Measurements from ENCODE around the gene PSAT1. TPM values are rescaled to one million over a fixed set of nuclear protein-coding genes. Genes with fewer than 3 reads are reported as not detected.

Gene PSAT1
- total and polyA plus RNA-seq, 2 experiments from 2014 or later: 120 to 149 TPM

DNA sequence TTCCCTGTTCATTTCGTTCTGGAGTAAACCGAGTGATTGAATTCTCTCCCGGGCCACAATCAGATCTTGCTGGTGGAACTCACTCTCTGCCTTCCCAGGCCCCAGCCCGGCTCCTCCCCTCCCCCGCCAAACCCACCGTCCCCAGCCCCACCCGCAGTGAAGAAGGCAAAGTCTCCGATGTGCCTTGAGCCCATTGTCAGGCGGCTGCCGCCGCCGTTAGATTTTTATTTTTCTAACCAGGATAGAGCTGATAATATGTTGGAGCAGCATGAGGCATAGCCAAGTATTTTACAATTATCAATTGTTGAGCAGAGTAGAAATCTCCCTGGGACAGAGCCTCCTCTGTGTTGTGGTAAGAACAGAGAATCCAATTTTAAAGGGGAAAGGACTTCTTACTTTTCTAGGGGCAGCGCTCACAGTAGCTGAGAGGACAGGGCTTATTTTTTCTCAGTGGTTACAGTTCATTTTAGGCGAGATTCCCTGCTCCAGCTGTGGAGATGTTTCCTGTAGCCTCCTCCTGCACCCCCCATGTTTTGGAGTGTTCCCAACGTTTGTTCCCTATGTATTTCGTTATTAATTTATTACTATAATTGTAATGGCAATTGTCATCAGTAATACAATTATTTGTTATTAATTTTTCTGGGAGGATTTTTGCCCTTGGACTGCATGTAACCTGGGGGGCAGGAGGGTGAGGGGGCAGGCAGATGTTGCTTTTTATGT lies 1.3 kb downstream of the PSAT1 start:
- Histone ChIP-seq H3K9me2 (replicated peaks; ENCODE audit: insufficient read depth) (no peaks in the 10 kb centered on the region), H3K36me3 (replicated peaks; ENCODE audit: insufficient read depth, low read depth) (no peaks in the 10 kb centered on the region), H3K27ac (no peak overlapping the region), H3K4me3 (peak overlapping the region; percentile 77), H3K9me3 (ENCODE audit: low read depth) (no peaks in the 10 kb centered on the region), H3K4me2 (peak overlapping the region; percentile 92), H4K20me1 (ENCODE audit: insufficient read depth, poor library complexity, severe bottlenecking) (peaks cover 3% of the 10 kb centered on the region), H3K4me1 (ENCODE audit: insufficient read depth) (peaks cover 6% of the 10 kb centered on the region), H3K79me2 (peaks cover 34% of the 10 kb centered on the region), H3K27me3 (no peaks in the 10 kb centered on the region), H2AFZ (peak overlapping the region; percentile 68)
- no peak for DNase-seq (ENCODE audit: low spot score)
- 8% methylated on average over 16 of the region's 16 CpGs for WGBS (ENCODE audit: low lambda C conversion rate, missing lambda C conversion rate)
- TF ChIP-seq CTCF (IDR thresholded peaks at IDR 0.05; ENCODE audit: poor library complexity) (no peak), EZH2phosphoT487 (IDR thresholded peaks at IDR 0.05; ENCODE audit: low read depth, severe bottlenecking, unreplicated experiment) (no peak), EZH2 (IDR thresholded peaks at IDR 0.05; ENCODE audit: borderline replicate concordance) (no peak)

DNA sequence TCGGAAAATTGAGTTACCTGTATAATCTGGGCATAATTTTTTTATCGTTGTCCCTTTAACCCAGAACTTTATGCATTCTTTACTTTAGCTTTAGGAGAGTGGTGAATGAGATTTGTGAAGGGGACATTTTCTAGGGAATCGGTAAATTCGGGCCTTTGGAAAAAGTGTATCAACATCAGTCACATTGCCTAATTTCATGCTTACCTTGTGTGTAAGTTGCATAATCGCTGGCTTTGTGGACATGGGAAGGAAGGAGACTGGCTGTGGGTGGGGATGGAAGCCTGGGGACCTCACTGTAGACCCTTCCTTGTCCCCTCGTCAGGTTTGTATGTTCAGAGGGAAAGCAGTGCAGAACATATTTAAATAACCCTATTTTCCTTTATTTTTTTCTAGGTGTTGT lies 3.3 kb downstream of the PSAT1 start:
- Histone ChIP-seq H3K27ac (no peak overlapping the region), H3K79me2 (peaks cover 34% of the 10 kb centered on the region)

GRCh38 chr9:78301466-78301865 lies 4.5 kb downstream of the PSAT1 start:
- no peaks in the 10 kb centered on the region for H3K9me2 ChIP-seq (replicated peaks; ENCODE audit: insufficient read depth)
- H3K27ac ChIP-seq: no peak overlapping the region
- H3K4me3 ChIP-seq: no peak overlapping the region
- no peak overlapping the region for H2AFZ ChIP-seq
- no peak for DNase-seq (ENCODE audit: low spot score)
- no peaks in the 10 kb centered on the region for H3K27me3 ChIP-seq
- peaks cover 34% of the 10 kb centered on the region for H3K79me2 ChIP-seq
- no peak overlapping the region for H3K4me2 ChIP-seq
- TF ChIP-seq EZH2phosphoT487 (IDR thresholded peaks at IDR 0.05; ENCODE audit: low read depth, severe bottlenecking, unreplicated experiment) (no peak), CTCF (IDR thresholded peaks at IDR 0.05; ENCODE audit: poor library complexity) (no peak), EZH2 (IDR thresholded peaks at IDR 0.05; ENCODE audit: borderline replicate concordance) (no peak)
- no peaks in the 10 kb centered on the region for H3K36me3 ChIP-seq (replicated peaks; ENCODE audit: insufficient read depth, low read depth)
- no peaks in the 10 kb centered on the region for H3K9me3 ChIP-seq (ENCODE audit: low read depth)
- H3K4me1 ChIP-seq (ENCODE audit: insufficient read depth): no peaks in the 10 kb centered on the region
- 93% methylated on average over 2 of the region's 2 CpGs for WGBS (ENCODE audit: low lambda C conversion rate, missing lambda C conversion rate)
- peaks cover 3% of the 10 kb centered on the region for H4K20me1 ChIP-seq (ENCODE audit: insufficient read depth, poor library complexity, severe bottlenecking)

More for the DNA sequence above, 3.3 kb downstream of the PSAT1 start:
- H3K36me3 ChIP-seq (replicated peaks; ENCODE audit: insufficient read depth, low read depth): no peaks in the 10 kb centered on the region
- WGBS (ENCODE audit: low lambda C conversion rate, missing lambda C conversion rate): 93% methylated on average over 6 of the region's 6 CpGs
- no peak overlapping the region for H3K4me2 ChIP-seq
- no peak overlapping the region for H3K4me3 ChIP-seq
- H4K20me1 ChIP-seq (ENCODE audit: insufficient read depth, poor library complexity, severe bottlenecking): peaks cover 3% of the 10 kb centered on the region
- no peaks in the 10 kb centered on the region for H3K27me3 ChIP-seq
- TF ChIP-seq EZH2phosphoT487 (IDR thresholded peaks at IDR 0.05; ENCODE audit: low read depth, severe bottlenecking, unreplicated experiment) (no peak), EZH2 (IDR thresholded peaks at IDR 0.05; ENCODE audit: borderline replicate concordance) (no peak), CTCF (IDR thresholded peaks at IDR 0.05; ENCODE audit: poor library complexity) (no peak)
- DNase-seq (ENCODE audit: low spot score): no peak
- H2AFZ ChIP-seq: no peak overlapping the region
- H3K9me2 ChIP-seq (replicated peaks; ENCODE audit: insufficient read depth): no peaks in the 10 kb centered on the region
- H3K4me1 ChIP-seq (ENCODE audit: insufficient read depth): peaks cover 6% of the 10 kb centered on the region
- H3K9me3 ChIP-seq (ENCODE audit: low read depth): no peaks in the 10 kb centered on the region

Measured in hepatocyte (in vitro differentiated cells).